Left hindlimb (tissue), 1 donor: Measurements from ENCODE around the gene CCN5.
A peak's percentile ranks its signal among the peaks of the same experiment; 100 is the strongest.

Experiments used
- DNase-seq: peaks from one replicate; pipeline ENCODE4 v3.0.0-alpha.2; 2018

Gene CCN5

DNA sequence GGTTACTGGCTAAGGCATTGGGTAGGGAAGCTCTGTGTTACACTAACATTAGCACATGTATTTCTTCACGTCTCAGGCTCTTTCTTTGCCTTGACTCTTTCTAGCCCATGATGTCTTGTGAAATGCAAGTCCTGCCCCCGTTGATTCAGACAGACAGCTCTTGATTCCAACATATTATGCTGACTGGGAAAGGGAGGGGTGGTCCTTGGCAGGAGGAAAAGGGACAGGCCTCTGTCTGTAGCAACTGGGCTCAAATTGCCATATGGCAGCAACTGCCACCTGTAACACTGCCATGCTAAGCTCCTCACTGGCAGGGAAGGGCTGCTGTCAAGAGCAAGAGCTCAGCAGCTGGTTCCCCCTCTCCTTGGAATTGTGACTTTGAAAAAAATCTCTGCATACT, 24.8 kb downstream of the CCN5 start:
- DNase-seq, result no peak

DNA sequence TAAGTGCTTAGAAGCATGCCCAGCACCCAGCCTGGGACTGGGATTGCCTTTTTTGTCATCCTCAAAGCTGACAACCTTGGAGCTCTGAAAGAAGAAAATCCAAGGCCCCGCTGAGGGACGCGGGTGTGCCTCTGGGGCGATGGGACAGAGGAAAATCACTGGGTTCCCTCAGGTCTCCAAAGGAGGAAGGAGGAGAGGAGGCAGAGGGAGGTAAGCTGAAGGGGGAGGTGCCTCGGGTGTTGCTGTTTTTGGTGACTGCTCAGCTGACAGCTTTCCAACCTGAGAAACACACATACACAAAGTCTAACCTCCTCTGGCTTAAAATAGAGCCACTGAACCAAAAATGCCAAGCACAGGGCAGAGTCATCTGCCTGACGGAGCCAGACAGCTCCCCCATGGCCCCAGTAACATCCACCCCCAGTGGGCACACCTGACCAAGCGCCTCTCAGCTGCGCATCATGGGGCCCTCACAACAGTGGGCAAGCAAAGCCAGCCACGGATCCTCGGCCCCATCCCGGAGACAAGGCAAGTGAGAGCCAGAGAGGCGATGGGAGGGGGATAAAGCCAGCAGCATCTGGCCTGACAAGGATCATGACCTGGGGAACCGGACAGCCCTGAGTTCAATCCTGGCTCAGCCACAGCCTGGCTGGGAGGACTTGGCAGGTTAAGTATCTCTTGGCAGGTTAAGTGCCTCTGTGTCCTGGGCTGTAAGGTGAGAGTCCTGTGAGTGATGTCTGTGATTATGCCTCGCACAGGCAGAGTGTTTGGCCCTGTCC, 27.3 kb downstream of the CCN5 start:
- DNase-seq, result no peak

DNA sequence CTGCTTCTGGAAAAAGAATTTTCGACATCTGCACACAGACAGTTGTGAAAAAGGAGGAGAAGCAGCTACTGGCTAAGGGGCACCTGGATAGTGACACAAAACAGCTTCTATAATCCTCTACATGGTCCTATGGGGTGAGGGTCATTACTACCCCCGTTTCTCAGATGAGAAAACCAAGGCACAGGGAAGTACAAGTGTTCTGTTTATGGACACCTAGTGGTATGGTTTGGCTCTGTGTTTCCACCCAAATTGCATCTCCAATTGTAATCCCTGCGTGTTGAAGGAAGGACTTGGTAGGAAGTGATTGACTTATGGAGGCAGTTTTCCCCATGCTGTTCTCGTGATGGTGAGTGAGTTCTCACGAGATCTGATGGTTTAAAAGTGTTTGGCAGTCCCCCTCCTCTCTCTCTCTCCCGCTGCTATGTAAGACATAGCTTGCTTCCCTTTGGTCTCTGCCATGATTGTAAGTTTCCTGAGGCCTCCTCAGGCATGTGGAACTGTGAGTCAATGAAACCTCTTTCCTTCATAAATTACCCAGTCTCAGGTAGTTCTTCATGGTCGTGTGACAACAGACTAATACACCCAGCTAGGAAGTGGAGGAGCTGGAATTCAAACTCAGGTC, 28.0 kb downstream of the CCN5 start:
- no peak for DNase-seq

DNA sequence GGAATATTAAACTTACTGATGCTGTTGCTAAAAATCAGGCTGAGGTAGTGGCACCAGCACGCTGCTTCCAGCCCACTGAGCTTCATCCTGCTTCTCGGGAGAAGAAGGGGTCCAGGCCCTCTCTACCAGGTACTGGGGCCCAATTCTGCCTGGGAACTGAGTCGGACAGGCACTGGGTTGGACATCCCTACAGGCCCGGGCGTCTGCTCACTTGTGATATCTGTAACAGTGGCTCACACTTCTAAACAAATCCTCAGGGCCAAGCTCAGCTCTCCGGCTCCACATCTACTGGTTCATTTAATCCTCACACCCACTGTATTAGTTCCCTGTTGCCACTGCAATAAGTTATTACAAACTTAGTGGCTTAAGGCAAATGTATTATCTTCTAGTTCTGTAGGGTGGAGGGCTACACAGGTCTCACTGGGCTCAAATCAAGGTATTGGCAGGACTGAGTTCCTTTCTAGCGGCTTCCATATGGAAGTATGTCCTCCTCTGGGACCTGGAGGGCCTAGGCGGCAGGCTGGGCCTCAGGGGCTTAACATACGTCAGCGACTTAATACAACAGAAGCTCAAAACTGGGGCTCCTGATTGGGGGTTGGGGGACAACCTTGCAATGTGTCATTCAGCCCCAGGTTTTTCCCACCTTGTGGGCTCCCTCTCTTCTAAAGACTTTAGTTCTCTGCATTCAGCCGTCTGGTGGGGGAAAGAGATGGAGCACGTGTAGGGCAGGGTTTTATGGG, 28.9 kb downstream of the CCN5 start:
- DNase-seq, result no peak

DNA sequence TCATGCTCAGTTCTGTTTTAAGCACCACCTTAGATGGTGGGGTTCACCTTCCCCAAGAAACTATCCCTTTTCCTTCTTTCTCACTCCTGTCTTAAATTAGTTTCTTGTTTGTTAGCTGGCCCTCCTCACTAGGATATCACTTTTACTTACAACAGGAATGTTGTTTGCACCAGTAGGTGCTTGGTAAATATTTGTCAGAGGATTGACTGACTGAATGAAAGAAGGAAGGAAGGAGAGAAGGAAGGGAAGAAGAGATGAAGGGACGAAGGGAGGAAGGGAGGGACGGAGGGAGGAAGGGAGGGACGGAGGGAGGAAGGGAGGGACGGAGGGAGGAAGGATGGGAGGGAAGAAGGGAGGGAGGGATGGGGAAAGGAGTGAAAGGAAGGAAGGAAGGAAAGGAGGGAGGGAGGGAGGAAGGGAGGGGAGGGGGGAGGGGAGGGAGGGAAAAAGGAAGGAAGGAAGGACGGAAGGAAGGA, 30.0 kb downstream of the CCN5 start:
- no peak for DNase-seq

DNA sequence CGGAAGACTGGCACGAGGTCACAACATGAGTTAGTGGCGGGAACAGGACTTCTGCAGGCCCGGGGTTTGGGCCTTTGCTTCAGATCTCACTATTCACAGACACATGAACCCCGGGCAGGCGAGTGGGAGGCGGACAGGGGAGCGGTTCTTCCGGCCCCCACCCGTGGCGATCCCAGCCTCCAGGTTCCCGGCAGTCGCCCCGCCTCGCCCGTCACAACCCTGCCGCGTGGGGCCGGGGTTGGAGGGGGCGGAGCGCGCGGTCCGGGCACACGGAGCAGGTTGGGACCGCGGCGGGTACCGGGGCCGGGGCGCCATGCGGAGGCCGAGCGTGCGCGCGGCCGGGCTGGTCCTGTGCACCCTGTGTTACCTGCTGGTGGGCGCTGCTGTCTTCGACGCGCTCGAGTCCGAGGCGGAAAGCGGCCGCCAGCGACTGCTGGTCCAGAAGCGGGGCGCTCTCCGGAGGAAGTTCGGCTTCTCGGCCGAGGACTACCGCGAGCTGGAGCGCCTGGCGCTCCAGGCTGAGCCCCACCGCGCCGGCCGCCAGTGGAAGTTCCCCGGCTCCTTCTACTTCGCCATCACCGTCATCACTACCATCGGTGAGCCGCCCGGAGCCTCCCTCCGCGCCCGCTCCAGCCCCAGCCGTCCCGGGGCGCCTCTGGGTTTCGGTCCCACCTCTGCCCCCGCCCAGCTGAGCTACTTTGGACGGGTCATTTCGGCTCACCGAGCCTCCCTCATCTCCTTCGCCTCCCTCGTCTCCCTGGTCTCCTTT, 30.6 kb downstream of the CCN5 start, which contains the start of gene KCNK15:
KCNK15 (plus strand) TSS at position 268 of the 769 bp plus-strand sequence; CDS start at position 314, 46 bp downstream.
- DNase-seq, result peak; percentile 61

DNA sequence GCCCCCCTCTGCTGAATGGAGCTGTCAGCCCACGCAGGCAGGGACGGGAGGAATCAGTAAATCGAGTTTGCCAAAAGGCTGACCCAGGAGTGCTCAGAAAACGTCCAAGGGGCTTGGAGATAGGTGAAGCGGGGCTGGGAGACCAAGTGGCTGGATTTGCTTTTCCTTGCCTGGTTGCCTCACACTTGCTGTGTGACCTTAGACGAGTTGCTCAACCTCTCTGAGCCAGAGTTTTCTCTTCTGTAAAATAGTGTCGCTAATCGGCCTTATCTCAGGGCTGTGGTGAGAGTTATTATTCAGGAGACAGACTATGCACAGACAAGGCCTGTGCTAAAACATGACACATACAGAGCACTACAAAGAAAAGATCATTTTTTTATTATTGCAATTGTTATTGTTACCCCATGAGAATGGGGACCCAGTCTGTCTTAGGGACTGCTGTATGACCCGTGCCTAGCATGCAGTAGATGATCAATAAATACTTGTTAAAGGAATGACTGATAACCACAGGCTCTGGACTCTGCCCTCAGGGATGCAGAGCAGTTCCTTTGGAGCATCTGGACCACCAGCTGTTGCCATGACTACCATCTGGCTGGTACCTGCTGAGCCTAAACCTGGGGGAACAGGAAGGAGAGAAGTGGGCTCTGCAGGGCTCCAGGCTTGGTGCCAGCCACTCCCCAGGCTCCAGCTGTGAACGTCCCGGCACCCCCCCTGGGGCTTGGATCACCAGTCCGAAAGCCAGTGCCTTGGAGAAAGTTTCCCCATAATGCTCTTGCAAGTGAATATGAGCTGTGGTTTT, 31.4 kb downstream of the CCN5 start:
- DNase-seq, result no peak

DNA sequence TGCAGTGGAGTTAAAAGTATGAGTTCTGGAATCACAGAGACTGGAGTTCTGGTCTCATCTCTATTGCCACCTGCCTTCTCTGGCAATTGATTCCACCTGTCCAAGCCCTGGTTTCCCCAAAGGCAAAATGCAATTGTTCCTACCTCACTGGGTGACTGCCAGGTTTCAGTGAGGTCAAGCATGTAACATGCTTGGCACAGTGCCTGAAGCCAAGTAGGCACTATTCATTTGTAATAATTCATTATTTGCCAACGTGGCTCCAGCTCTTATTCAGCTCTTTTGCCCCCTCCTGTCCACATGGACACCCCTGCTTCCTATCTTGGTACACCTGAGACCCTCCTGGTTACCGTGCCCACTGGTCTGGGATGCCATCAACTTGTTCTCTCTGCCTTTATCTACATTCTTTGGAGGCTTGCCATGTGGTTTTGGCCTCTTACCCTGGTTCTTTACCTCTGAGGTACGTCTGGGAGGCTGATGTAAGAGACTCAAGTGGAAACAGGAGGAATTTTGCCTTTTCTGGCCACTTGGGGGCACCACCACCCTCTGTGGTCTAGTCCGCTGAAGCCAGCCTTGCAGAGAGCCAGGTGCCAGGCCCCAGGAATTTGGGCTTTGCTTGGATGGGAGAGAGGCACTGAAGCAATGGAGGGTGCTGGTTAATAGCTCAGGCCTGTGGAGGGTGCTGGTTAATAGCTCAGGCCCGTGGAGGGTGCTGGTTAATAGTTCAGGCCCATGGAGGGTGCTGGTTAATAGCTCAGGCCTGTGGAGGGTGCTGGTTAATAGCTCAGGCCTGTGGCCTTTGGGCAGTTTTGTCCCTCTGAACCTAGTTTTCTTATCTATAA, 32.2 kb downstream of the CCN5 start:
- peak; percentile 72 for DNase-seq

DNA sequence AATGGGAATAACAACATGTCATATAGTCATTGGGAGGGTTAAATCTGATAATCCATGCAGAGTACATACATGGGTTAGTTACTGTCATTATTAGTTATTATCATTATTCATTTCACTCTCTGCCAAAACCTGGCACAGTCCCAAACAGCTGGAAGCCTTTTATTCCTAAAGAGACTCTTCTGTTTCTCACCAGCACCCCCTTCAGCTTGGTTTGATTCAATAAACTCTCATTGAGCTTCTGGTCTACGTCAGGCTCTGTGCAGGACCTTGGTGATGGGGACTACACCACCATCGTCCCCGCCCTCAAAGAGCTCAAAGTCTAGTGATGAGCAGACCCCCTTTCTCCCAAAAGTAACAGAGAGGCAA, 32.8 kb downstream of the CCN5 start:
- DNase-seq, result no peak

DNA sequence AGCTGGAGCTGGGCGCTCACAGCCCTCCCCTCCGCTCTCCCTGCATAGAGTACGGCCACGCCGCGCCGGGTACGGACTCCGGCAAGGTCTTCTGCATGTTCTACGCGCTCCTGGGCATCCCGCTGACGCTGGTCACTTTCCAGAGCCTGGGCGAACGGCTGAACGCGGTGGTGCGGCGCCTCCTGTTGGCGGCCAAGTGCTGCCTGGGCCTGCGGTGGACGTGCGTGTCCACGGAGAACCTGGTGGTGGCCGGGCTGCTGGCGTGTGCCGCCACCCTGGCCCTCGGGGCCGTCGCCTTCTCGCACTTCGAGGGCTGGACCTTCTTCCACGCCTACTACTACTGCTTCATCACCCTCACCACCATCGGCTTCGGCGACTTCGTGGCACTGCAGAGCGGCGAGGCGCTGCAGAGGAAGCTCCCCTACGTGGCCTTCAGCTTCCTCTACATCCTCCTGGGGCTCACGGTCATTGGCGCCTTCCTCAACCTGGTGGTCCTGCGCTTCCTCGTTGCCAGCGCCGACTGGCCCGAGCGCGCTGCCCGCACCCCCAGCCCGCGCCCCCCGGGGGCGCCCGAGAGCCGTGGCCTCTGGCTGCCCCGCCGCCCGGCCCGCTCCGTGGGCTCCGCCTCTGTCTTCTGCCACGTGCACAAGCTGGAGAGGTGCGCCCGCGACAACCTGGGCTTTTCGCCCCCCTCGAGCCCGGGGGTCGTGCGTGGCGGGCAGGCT, 35.1 kb downstream of the CCN5 start:
- DNase-seq, result no peak

DNA sequence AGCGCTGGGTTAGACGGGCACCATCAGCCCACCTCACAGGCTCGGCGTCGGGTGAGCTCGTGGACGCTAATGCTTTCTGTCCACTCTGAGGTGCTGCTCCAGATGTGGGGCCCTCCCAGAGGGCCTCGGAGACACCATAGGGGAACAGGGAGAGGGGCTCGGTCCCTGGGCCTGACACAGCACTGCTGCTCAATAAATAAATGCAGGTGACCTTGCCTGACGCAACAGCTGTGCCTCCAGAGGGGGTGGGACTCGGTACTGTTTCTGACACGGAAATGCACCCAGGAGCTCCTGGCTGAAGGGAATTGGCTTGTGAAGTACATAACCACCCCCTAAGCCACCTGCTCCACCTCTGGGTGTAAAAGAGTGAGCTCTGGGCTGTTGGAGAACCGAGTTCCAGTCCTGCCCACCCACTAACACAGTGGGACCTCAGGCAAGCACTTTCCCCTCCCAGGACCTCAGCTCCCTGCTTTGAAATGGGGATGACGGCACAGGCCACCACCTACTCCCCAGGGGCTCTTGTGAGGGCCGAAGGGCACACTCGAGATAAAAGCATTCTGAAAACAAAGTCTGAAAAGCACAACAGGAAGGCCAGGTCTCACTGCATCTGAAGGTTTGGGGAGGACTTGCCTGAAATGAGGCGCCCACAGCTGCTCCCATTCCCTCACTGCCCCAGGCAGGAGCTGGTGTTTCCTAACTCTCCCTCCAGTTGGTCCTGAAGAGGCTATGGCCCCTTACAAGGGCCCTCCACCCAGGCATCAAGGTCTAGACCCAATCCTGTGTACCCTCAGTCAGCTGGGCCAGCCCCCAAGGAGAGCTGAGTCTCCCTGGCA, 37.1 kb downstream of the CCN5 start:
- DNase-seq, result no peak

DNA sequence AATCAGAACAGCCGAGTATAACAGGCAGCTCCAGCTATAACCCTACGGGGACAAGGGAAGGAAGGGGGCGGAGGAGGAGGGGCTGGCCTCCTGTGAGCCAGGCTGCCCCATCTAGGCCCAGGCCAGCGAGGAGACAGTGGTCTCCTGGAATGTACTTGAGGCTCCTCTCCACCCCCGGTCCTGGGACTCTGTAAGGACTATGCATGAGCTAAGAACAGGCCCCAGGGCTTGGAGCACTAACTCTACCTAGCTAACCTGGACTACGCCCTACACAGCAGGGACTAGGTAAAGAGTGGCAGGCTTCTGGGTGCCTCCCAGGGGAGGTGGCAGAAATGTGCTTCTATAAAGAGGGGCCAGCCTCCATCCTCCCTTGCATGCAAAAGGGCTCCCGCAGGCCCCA, 39.4 kb downstream of the CCN5 start:
- DNase-seq, result no peak

DNA sequence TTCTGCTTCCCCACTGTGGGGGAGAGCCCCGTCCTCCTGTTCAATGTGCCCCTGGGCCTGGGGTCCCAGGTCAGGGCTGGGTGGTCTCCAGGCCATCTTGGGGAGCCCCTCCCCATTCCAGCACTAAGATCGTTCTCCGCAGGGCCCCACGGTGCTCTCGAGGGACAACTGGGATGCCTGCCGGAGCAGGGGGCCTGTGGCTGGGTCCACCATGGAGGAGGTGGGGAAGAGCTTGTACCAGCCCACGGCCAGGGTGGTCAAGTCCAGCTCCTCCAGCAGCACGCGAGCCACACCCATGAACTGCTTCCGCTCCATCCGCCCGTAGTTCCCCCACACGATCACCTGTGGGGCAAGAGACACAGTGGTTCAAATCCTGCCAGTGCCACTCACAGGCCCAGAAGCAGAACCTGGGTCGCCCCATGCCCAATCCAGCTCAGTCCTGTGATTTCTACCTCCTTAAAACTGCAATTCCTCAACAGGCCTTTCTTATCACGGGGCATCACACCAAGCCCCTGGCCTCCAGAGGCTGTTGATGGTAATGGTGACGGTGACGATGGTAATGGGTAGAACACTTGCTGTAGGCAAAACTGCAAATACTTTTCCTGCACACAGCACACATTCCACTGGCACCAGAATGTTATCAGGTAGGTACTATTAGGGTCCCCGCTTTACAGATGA, 41.0 kb downstream of the CCN5 start:
- no peak for DNase-seq

DNA sequence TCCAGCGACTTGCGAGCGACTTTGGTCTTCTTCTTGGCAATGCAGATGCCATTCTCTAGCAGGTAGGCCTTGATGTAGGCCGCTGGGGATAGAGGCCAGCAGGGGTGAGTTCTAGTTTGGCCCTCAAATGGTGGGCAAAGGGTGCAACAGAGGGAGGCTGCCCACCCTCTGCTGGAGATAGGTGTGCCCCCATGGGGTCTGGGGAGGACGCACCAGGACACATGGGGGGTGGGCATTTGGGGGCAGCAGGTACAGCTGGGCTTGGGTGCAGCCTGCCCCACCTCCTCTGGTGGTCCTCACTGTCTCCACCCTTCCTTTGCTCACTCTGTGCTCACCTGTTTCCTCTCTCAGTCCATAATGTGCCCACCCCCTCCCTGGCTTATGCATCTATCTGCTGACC, 41.8 kb downstream of the CCN5 start:
- DNase-seq, result no peak

DNA sequence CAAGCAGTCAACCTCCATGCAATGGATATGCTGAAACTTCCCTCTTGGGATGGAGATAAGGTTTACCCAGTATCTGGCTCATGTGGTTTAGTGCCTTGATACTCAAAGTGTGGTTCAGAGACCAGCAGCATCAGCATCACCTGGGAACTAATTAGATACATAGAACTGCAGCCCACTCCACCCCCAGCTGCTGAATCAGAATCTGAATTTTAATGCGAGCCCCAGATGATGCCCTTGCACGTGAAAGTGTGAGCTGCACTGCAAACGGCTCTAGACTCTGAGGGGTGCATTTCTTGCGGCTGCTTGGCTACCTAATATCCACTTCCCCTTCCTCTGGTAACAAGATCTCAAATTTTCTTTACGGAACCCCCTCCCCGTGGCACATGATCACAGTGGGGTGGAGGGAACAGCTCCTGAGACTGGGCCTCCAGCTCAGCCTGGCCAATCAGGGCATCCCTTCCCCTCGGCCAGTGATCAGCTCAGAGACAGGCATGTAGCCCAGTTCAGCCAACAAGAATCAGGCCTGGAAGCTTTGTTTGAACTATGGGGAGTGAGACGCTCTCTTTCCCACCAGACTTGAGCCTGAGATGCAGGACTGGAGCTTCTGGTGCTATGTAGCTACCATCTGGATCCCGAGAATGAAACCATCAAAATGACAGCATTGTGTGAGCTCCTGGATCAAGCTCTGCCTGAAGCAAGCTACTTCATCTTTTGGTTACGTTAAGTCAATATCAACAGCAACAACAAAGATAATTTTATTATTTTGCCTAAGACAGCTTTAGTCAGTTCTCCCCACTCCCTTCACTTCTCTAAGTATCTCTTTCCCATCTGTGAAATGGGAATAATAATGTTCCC, 43.3 kb downstream of the CCN5 start:
- no peak for DNase-seq

DNA sequence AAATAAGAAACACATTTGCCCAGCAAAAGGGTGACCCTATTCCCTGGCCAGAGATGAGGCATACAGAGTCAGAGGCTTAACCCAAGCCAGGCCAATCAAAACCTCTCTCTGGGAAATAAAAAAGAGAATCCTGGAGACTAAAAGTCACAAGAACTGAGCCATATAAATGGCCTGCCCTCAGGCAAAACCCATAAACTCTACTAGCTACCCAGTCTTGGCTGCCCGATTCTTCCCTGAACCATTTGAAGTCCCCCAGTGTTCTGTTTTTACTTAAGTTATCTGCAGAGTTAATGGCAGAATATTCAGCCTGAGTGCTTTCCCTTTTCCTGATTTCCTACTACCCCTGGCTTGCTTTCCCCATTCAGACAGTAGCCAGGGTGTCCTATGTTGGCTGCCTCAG, 44.4 kb downstream of the CCN5 start:
- DNase-seq, result no peak

DNA sequence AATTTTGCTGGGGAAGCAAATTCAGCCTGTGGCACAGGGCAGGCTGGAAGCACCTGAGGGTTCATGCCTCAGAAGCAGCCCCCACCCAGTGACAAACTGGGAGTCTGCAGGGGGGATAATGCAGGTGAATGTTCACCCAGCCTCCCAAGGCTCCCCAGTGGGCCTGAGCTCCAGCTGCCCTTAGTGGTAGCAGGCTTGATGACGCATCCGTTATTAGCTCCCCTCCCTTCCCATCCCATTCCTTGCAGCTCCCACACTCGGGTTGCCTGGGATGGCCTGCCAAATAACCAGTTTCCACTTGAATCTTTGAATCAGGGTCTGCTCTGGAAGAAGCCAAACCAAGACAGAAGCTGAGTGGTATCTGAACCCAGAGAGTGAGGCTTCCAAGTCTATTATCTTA, 46.3 kb downstream of the CCN5 start:
- no peak for DNase-seq
